ENCODE results near the gene ZNF554.

Gene ZNF554

DNA sequence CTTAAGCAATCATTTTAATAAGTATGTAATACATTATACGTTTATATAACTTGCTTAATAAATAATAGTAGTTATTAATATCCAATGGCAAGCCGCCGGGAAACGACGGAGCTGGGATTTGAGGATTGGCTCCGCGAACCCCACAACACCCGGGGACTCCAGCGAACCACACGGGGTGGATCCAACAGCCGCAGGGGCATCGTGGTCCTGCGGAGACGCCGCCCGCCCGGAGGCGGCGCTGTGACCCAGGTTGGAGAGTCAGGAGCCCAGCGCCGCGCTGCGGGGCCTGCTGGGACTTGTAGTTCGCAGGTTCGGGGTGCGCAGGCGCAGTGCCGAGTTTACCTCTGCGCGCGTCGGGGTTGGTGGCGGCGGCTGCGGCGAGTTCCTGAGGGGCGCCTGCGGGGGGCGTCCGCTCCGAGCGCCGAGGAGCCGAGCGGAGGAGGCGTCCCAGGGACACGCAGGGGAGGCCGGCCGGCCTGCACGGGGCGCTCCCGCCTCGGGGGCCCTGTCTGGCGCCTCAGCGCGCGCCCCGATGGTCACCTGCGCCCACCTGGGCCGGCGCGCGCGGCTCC, at the start of gene ZNF554:
TSS of gene ZNF554 (plus strand) at position 329 of the 572 bp plus-strand sequence. CDS start at position 533, 204 bp downstream.
- DNase-seq, result peak; percentile 75

DNA sequence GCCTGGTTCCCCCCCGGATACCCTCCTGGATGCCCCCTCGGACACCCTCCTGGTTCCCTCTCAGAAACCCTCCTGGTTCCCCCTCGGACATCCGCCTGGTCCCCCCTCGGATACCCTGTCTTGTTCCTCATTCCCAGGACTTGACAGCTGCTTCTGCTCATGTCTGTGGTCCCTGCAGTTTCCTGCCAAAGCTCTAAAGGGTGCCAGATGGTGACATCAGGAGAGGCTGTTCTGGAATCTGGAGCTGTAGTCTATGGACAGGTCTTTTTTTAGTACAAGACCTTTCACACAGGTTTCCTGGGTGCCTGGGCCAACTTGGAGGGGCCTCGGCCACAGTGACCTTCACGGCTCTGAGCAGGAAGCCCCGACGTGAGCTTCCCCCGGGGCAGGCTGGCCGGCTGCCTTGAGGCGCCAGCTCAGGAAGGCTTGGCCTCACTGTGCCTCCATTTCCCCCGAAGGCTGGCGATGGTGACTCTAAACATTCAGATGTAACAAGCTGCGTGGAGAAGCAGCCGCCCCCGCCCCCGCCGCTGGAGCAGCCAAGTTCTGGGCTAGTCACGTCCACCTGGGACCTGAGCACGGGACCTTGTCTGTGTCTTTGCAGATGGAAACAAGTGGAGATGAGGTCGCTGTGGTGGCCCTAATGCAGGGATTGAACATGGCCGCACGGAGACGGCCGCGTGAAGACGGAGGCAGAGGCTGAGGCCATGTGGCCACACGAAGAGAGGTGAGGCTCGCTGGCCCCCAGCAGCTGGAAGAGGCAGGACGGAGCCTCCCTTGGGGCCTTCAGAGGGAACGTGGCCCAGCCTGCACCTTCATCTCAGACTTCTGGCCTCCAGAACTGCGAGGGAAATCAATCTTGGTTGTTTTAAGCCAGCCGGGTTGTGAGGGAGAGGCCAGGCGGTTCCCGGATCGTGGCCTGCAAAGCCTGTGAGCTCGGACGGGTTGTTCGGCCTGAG, 49.3 kb upstream of the ZNF554 start:
- DNase-seq, result no peak

DNA sequence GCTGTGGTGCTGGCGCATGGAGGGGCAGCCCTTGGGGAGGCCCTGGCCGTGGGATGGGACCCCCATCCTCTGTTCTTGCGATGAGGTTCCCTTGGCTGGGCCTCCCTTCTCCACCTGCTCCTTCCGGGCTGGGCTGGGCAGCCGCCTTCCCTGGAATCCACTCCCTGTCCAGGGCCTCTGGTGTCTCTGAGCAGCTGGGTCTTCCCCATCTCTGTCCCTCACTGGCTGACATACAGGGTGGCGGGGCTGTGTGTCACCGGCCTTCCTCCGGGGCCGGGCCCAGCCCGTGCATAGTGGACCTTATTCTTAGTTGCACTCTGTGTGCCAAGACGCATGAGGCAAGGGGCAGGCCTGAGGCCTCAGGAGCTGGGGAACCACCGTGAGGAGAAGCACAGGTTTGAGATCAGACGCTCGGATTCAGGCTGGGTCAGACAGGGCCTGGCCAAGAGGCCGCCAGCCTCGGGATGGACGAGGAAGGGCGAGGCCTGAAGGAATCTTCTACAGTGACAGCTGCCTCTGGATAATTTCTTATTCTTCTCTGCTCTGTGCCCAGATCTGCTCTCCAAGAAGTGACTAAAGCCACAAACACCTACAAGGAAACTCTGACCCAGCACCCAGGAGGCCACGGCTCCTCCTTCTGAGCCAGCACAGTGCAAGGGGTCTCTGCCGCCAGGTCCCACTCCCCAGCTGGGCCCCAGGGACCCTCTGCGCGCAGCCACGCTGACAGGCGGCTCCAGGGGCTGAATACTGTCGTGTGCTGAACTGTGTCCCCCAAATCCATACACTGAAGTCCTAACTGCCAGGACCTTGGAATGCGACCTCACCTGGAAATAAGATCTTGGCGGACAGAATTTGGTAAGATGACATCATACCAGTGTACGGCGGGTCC, 47.6 kb upstream of the ZNF554 start:
- DNase-seq, result no peak

DNA sequence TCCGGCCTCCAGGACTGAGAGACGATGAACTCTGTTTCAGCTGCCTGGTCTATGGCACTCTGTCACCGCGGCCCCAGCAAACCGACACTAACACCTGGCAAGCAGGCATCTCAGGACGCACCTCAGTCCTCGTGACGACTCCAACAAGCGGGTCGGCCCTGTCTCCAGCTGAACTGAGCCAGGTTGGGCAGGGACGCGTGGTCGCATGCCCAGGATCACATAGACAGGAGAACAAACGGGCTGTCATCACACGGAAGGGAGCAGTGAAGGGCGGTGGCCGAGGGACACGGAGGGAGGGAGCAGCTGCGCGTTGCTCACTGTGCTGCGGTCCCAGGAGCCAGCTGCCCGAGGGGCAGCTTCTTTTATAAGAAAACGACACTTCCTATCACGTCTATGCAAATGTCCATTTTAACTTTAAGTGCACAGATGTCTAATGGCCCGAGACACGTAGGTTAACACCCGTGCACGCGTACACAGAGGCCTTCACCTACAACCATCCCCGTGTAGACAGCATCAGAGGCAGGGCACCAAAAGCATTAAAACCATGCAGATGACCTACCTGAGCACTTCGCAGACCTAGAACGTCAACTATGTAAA, 45.5 kb upstream of the ZNF554 start:
- DNase-seq, result no peak

DNA sequence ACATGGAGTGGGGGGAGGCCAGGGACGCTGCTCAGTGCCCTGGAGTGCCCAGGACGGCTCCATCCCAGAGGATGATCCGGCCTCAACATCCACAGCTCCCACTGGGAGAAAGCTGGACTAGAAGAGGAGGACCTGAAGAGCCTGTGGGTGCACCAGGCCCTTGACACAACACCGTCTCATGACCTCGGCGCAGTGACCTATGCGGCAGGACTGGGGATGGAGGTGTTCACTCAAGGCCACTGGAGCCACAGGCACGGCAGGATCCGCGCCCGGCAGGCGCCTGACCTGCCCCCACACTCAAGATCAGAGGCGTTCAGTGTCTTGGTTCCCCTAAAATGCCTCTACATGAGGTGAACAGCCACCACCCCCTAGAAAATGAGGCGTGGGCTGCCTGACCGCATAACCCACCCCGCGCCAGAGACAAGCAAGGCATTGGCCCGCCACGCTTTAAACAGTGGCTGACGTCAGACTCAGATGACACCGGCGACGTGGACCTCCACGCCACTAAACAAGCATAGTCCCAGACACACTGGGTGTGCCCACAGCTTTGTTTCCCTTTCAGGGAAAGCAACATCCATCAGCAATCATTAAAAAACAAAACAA, 44.6 kb upstream of the ZNF554 start:
- DNase-seq, result no peak

DNA sequence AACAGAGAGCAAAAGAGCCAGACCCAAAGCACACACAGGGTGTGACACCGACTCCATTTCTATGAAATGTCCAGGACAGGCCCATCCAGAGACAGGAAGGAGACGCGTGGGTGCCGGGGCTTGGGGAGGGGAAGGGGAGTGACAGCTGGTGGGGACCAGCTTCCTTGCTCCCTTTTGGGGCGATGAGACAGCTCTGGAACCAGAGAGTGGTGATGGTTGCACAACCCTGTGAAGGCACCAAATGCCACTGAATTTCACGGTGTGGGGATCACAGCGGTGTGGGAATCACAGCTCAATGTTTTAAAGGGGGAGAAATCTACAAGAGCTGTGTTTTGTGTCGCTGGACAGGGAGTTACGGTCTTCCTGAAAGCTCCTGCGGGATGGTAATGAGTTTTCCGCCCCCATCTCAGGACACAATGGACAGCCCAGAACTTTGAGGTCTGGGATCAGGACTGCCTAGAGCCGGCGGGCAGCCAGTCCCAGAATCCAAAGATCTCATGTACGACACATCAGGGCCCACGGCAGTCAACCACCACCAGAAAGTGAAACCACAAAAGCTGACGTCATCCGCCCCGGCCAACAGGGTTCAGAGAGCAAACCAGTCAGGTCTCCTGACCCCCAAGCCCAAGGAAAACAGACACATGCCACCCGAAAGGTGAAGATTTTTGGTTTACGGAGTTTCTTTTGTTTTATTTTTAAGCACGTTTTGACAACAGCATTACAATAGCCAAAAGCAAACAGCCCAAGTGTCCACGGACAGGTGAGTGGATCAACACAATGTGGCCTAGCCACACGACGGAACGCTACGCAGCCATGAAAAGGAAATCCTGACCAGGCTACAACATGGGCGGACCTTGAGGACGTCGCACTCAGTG, 43.9 kb upstream of the ZNF554 start:
- no peak for DNase-seq

DNA sequence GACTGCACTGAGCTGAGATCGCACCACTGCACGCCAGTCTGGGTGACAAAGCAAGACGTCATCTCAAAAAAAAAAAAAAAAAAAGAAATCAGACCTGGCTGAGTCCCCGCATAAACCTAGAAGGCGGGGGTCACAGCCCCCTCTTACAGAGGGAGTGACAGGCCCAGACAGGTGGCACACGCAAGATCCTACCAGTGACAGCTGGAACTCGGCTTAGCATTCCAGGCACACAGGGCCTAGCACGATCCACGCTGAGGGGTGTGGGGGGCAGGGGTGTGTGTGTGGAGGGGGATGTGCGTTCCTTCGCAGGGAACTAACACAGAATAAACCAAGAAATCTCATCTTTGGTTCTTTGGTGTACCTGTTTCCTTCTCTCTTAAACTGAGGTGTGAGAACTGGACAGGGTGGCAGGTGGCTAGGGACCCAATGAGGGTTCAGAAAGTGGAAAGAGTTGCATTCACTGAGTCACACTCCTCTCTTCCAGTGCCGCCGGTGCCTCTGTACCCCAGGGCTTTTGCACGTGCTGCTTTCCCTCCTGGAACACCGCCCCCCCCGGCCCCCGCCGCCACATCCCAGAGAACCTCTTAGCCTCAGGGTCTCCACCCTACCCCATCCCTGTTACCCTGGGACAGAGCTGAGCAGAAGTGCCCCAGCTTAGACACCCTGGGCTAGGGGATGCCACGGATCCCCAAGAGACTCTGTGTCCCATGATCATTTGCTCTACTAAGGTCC, 41.5 kb upstream of the ZNF554 start:
- DNase-seq, result no peak

DNA sequence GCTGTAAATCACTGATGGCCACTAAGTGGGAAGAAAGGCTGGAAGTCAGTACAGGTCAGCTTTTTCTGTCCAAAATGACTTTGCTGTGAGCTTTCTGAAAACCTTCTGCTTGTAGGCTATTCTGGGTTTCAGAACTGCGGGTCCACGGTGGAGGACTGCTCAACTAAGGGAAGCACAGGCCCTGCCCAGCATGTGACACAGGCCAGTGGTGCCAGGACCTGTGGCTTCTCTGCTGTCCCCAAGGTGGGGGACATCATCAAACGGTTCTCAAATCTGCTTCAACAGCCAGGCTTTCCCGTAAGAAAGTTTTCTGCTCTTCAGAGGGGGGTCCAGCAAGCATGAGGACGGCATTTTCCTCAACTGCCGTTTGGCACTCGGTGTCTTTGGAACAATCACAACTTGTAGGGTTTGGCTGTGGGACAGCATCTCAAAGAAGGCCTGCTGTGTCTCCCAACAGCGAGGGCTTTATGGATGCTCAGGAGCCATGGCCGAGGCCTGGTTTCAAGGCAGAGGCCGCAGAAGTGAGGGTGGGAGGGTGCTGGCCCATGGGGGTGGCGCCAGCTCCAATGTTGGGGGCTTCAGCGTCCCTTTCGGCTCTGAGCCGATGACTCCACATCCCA, 40.4 kb upstream of the ZNF554 start:
- no peak for DNase-seq

DNA sequence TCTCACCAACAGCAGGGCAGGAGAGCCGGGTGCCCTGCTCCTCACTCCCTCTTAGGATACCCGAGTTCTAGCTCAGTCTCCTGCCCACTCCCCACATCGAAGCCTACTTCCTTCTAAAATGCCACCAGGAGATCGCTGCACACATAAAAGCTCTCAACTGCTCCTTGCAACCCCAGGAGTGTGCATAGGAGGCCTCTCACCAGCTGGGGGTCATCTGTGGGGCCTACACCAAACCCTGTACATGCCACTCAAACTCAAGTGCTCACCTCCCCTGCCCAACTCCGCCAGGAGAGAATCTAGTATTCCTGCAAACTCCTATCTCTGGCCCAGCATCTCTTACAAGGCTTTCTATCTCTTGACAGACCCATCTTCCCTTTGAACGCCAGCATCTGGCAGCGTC, 39.4 kb upstream of the ZNF554 start:
- no peak for DNase-seq

DNA sequence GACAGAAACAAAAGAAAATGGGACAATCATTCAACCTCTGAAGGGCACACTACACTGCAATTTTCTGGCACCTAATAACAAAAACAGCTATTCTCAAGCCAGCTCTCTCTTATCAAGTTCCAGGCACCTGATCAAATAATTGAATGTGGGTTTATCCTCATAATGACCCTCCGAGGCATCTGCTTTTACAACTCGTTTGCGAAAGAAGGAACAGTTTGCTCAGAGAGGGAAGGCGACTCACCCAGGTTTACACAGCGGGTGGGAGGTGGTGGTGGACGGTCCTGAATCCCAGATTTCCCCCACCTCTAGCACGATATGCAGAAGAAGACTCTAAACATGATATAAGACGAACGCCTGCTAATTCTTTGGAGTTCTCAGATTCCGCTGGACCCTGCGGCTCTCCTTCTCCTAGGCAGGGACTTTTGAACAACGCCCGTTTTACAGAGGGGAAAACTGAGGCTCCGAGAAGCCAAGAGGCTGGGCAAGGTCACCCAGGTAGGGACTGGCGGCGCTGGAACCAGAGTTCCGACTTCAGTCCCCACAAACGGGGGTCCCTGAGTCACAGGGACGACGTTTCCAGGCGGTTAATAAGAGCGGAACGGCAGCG, 37.2 kb upstream of the ZNF554 start:
- DNase-seq, result no peak

DNA sequence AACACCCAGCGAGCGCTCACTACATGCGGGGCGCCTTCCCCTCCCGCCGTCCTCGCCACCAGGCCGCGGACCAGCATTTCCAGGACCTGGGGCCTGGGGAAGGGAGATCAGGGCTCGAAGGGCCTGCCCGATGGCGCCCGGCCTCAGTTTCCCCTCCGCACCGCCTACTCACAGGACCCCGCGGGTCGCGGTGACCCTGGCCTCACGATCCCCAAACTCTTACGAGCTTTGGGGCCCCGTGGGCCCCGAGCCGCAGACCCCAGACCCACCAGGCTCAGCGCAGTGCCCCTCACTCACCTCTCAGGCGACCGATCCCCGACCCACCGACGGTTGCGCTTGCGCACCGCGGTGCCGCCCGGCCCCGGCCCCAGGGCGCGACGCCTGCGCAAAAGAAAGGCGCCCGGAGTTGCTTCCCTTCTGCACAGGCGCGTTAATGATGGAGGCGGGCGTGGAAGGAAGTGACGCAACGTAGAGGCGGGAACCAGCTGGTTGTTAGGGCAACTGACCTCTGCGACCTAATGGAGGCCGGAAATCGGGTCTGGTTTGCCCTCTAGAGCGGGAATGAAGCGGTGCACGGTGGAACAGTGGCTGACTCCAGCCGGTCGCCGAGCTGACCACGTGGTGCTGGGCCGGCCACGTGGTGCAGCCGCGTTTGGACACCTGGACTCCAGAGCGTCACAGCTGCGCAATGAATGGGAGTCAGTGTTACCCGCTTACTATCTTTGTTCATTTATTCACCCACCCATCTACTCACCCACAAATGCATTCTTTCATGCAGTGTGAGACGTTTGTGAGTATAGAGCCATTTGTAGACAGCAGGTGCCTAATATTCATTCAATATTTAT, 36.5 kb upstream of the ZNF554 start, which contains the start of gene SGTA:
TSS of gene SGTA (minus strand) at position 338 of the 845 bp plus-strand sequence. CDS start 14,205 bp downstream, outside the sequence.
- peak; percentile 96 for DNase-seq

DNA sequence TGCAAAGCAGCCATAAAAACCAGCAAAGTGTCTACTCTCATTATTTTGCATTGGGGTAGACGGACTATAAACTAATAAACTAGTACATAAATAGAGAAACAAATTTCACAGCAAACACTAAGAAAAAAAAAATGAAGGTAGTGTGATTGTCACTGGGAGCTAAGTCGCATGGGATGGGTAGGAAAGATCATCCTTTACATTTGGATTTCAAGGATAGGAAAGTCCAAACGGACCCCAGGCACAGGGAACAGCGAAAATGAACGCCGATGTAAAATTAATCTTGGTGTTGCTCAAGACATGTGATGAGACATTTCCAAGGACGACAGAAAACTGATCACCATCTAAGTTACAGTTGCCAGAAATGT, 35.9 kb upstream of the ZNF554 start:
- no peak for DNase-seq

DNA sequence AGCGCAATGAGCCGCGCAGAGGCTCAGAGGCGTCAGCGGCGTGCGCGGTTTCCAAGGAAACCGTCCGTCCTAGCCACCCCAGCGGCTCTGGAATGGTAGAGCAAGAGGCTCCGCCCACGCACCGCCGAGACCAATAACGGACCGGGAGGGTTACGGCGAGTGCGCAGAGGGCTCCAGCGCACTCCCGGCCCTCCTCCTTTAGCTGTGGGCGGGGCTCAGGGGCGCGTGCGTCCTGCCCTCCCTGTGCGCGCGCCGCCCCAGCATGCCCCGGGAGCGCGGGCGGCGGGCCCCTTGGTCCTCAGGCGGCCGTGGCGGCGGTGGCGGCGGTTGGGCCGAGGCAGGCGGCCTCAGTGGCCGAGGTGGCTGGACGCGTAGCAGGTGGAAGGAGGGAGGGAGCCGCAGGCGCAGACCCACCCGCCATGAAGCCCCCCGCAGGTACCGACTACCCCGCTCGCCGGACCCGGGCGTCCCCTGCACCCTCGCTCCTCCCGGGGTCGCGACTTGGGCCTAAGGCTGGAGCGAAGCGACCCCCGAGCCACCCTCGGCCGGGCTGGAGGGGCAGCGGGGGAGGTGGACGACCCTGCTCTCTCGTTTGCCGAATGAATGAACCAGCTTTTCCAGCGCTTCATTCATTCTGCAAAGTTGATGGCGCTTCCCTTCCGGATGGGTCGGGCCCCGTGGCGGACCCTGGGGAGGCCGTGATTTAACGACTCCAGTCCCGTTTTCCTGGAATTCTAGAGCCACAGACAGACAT, 34.2 kb upstream of the ZNF554 start, which contains the start of gene THOP1:
TSS of gene THOP1 (plus strand) at position 260 of the 754 bp plus-strand sequence. CDS start at position 420, 160 bp downstream.
- DNase-seq, result peak; percentile 95

DNA sequence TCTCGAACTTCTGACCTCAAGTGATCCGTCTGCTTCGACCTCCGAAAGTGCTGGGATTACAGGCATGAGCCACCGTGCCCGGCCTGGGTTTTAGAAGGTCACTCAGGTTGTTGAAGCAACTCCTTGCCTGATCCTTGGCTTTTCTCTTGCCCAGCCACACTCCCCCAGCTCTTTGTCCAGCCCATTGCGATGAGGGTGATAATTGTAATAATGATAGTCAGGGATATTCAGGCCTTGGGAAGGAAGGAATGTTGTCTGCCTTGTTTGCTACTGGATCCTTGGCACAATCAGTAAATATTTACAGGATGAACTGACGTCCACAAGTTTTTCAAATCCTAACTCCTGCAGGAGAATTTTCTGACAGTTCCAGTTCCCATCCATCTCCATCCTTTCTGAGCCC, 32.6 kb upstream of the ZNF554 start:
- DNase-seq, result no peak

DNA sequence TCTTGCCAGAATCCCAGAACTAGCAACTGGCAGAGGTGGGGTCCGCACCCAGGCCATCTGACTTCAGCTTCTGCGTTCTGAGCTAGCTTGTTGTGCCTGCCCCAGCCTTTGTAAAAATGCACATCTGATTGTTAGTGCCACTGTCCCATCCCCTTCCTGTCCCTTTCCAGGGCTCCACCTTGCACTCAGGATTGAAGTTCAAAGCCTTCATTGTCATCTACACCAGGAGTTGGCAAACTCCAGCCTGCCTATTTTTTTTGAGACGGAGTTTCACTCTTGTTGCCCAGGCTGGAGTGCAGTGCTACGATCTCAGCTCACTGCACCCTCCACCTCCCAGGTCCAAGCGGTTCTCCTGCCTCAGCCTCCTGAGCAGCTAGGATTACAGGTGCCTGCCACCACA, 31.4 kb upstream of the ZNF554 start:
- no peak for DNase-seq

DNA sequence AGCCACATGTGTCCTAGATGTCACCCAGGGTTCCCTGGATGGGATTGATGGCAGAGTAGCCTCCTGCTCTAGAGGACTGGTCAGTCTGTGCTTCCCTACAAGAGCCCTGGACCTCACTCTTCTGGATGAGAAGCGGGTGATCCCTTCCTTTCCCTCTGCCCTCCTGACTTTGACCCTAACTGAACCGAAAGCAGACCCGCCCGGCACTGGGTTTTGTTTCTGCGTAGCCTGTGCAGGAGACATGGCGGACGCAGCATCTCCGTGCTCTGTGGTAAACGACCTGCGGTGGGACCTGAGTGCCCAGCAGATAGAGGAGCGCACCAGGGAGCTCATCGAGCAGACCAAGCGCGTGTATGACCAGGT, 29.5 kb upstream of the ZNF554 start:
- no peak for DNase-seq

DNA sequence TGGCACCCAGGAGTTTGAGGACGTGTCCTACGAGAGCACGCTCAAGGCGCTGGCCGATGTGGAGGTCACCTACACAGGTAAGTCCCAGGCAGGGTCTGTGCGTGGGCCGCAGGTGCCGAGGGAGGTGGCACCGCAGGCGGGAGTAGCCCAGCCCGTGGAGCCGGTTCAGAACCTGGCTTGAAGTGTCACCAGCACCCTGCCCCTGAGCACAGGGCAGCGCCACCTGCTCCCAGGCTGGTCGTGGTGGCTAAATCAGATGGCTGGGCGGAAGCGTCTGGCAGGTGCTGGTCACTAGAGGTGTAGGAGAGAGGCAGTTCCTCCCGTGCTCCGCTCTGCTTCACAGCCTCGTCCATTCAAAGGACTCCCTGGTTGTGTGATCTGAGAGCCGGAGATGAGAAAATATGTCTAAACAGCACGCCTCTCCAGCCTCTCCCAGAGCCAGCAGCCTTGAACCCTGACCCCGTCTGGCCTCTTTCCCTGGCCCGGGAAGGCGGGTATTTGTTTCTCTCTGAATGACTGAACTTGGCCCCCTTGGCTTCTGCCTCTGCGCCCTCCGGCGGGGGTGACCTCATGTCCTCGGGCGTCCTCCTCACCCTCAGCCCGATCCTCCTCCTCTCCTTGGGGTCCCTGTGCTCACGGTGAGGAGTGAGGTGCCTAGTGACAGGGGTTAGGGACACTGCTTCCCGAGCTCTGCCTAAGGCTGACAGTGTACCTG, 29.0 kb upstream of the ZNF554 start:
- no peak for DNase-seq
